Measurements from ENCODE around the gene KIF21B. TPM values are rescaled to one million over a fixed set of nuclear protein-coding genes. Genes with fewer than 3 reads are reported as not detected.
"Not testable (repeated sequence)": the region's sequence is repeated elsewhere in the genome, so short reads cannot be mapped to it uniquely, and the experiment has no call there.

KIF21B gene
- total RNA-seq, 1 experiment from 2014 or later, result 0.66 TPM

DNA sequence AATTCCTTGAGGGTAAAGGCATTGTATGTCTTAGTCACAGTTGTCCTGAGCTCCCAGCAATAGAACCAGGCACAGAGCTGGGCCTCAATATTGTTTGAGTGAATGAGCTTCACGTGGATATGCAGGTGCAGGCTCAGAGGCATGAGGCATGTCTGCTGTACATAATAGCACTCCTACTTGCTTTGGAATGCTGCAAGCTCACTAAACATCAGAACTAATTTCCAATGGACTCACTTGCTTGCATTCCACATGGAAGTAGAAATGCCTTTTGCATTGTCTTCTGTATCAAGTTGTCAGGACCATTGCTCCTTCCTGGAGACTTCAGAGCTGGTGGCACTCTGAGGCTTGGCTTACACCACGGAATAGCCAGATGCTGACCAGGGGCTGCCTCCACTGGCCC lies 91.7 kb downstream of the KIF21B start:
- DNase-seq, result no peak
- no TSS peak for BruUV-seq (replicated peaks)

DNA sequence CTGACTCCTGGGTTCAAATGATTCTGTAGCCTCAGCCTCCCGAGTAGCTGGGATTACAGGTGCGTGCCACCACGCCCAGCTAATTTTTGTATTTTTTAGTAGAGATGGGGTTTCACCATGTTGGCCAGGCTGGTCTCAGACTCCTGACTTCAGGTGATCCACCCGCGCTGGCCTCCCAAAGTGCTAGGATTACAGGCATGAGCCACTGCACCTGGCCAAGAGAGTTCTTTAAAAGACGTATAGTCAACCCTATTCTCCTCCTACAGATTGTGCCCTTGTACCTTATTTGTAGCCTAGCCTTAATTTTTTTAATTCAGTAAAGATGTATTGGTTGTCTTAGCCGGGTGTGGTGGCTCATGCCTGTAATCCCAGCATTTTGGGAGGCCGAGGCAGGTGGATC lies 93.2 kb downstream of the KIF21B start:
- H3F3A ChIP-seq (ENCODE audit: low read length, unreplicated experiment); H3K4me3 ChIP-seq (ENCODE audit: low read length); CTCF ChIA-PET; H3K27ac ChIP-seq (ENCODE audit: low read length); H3K36me3 ChIP-seq (ENCODE audit: low read depth, low read length); H4K20me1 ChIP-seq (ENCODE audit: low read length); POLR2A ChIA-PET (ENCODE audit: unreplicated experiment); H3K9me3 ChIP-seq (ENCODE audit: low read length); H3K9me2 ChIP-seq (replicated peaks; ENCODE audit: low read length); BruUV-seq (replicated peaks); H2AFZ ChIP-seq (ENCODE audit: low read length); intact Hi-C loops (cut with micrococcal nuclease); H3K4me2 ChIP-seq (ENCODE audit: low read length); H3K4me1 ChIP-seq (ENCODE audit: insufficient read depth, low read length); H3K79me2 ChIP-seq (ENCODE audit: low read length); ATAC-seq; DNase-seq; H3K9ac ChIP-seq (ENCODE audit: low read length): not testable (repeated sequence)
- H3K27me3 ChIP-seq (ENCODE audit: low read length), result peaks cover 28% of the 10 kb centered on the region; the same call in 1 of the 2 replicates

More for the DNA sequence above, 91.7 kb downstream of the KIF21B start:
- Histone ChIP-seq H3K27ac (ENCODE audit: low read length) (no peak overlapping the region), H4K20me1 (ENCODE audit: low read length) (no peaks in the 10 kb centered on the region), H3K79me2 (ENCODE audit: low read length) (no peaks in the 10 kb centered on the region), H3K9ac (ENCODE audit: low read length) (no peak overlapping the region), H3K27me3 (ENCODE audit: low read length) (peaks cover 32% of the 10 kb centered on the region; the same call in 1 of the 2 replicates), H3F3A (ENCODE audit: low read length, unreplicated experiment) (no peaks in the 10 kb centered on the region), H3K4me3 (ENCODE audit: low read length) (no peak overlapping the region), H3K36me3 (ENCODE audit: low read depth, low read length) (no peaks in the 10 kb centered on the region), H3K4me1 (ENCODE audit: insufficient read depth, low read length) (no peaks in the 10 kb centered on the region), H2AFZ (ENCODE audit: low read length) (no peak overlapping the region), H3K9me2 (replicated peaks; ENCODE audit: low read length) (no peaks in the 10 kb centered on the region), H3K4me2 (ENCODE audit: low read length) (no peak overlapping the region), H3K9me3 (ENCODE audit: low read length) (no peaks in the 10 kb centered on the region)
- intact Hi-C loops (cut with micrococcal nuclease), result no loop called here
- no peak for ATAC-seq
- ChIA-PET POLR2A (ENCODE audit: unreplicated experiment) (no interaction called here), CTCF (no interaction called here)
- TF ChIP-seq, protein P1, sequence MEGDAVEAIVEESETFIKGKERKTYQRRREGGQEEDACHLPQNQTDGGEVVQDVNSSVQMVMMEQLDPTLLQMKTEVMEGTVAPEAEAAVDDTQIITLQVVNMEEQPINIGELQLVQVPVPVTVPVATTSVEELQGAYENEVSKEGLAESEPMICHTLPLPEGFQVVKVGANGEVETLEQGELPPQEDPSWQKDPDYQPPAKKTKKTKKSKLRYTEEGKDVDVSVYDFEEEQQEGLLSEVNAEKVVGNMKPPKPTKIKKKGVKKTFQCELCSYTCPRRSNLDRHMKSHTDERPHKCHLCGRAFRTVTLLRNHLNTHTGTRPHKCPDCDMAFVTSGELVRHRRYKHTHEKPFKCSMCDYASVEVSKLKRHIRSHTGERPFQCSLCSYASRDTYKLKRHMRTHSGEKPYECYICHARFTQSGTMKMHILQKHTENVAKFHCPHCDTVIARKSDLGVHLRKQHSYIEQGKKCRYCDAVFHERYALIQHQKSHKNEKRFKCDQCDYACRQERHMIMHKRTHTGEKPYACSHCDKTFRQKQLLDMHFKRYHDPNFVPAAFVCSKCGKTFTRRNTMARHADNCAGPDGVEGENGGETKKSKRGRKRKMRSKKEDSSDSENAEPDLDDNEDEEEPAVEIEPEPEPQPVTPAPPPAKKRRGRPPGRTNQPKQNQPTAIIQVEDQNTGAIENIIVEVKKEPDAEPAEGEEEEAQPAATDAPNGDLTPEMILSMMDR (conservative IDR thresholded peaks at IDR 0.05; ENCODE audit: low read depth, low read length), result no peak
- no peak for TF ChIP-seq EZH2phosphoT487 (IDR thresholded peaks at IDR 0.05; ENCODE audit: borderline replicate concordance, low read length)

DNA sequence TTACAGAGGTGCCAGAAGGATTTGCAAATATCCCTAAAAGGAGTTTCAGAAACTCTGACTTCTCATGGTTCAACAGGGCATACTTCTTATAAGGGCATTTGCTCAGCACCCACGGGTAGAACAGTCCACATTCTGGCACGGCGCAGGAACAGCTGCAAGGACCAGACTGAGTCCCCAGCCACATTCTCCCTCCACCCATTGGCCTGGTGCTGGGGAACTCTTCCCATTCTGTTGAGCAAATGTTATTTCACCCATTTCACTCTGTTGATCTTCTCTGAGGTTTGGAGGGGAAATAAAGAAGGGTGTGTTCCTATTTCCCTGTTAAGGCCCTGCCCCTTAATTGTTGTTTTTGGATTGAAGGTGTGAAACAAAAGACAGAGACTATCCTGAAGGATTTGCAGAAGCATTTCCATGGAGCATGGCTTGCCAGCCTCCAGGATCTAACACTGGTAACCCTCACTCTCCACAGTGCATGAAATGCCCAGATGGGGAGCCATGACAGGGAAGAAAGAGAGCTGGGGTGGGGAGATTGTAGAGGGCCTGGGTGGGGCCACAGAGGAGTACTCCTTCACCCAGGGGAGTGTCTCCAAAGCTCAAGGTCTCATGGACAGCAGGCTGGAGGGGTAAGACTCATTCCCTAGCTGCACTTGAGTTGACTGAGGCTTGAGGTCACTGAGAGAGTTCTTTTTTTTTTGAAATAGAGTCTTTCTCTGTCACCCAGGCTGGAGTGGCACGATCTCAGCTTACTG lies 93.8 kb downstream of the KIF21B start:
- Histone ChIP-seq H3K4me1 (ENCODE audit: insufficient read depth, low read length) (peaks cover 7% of the 10 kb centered on the region; the same call in 1 of the 2 replicates), H3K27me3 (ENCODE audit: low read length) (peaks cover 22% of the 10 kb centered on the region; the same call in 1 of the 2 replicates), H3K27ac (ENCODE audit: low read length) (no peak overlapping the region), H2AFZ (ENCODE audit: low read length) (no peak overlapping the region), H3K36me3 (ENCODE audit: low read depth, low read length) (no peaks in the 10 kb centered on the region), H3K4me2 (ENCODE audit: low read length) (no peak overlapping the region), H3K9me3 (ENCODE audit: low read length) (no peaks in the 10 kb centered on the region), H3K9me2 (replicated peaks; ENCODE audit: low read length) (no peaks in the 10 kb centered on the region), H3F3A (ENCODE audit: low read length, unreplicated experiment) (no peaks in the 10 kb centered on the region), H3K79me2 (ENCODE audit: low read length) (no peaks in the 10 kb centered on the region), H3K9ac (ENCODE audit: low read length) (no peak overlapping the region), H3K4me3 (ENCODE audit: low read length) (no peak overlapping the region), H4K20me1 (ENCODE audit: low read length) (no peaks in the 10 kb centered on the region)
- no TSS peak for BruUV-seq (replicated peaks)
- POLR2A ChIA-PET (ENCODE audit: unreplicated experiment), result no interaction called here
- CTCF ChIA-PET, result no interaction called here
- ATAC-seq (no peak), DNase-seq (no peak)
- TF ChIP-seq EZH2 (IDR thresholded peaks at IDR 0.05; ENCODE audit: low read length, unreplicated experiment), result no peak
- TF ChIP-seq, protein P1 (conservative IDR thresholded peaks at IDR 0.05; ENCODE audit: low read depth, low read length), result no peak
- no peak for TF ChIP-seq EZH2phosphoT487 (IDR thresholded peaks at IDR 0.05; ENCODE audit: borderline replicate concordance, low read length)
- intact Hi-C loops (cut with micrococcal nuclease), result no loop called here

Measured in PC-3 (cell line).